RWPE2 (cell line): Measurements from ENCODE around the gene PTP4A1.
"Not testable (repeated sequence)": the region's sequence is repeated elsewhere in the genome, so short reads cannot be mapped to it uniquely, and the experiment has no call there.

Experiments used
- ATAC-seq: fragments of 200-7000 bp; cut with Tn5 transposase; 3 replicates; pipeline ENCODE4 v1.9.1; 2021; ENCODE audit warnings: low read depth
- DNase-seq: peaks from one replicate; pipeline ENCODE4 v3.0.0-alpha.2; 2020; ENCODE audit warnings: low spot score
- H3K27ac ChIP-seq: fragments of 450-650 bp; 2 replicates; pipeline ENCODE4 v1.5.1; 2017; ENCODE audit warnings: mild to moderate bottlenecking; ENCODE audit not compliant: poor library complexity, severe bottlenecking
- H3K27me3 ChIP-seq: fragments of 250-450 bp; sonication (Bioruptor Pico); 2 replicates; pipeline ENCODE4 v1.5.1; 2021; ENCODE audit warnings: mild to moderate bottlenecking, moderate library complexity; ENCODE audit not compliant: insufficient read depth, poor library complexity, severe bottlenecking
- H3K36me3 ChIP-seq: fragments of 250-450 bp; sonication (Bioruptor Pico); 2 replicates; pipeline ENCODE4 v1.5.1; 2020; ENCODE audit warnings: low read depth, mild to moderate bottlenecking, moderate library complexity
- H3K4me1 ChIP-seq: fragments of 250-450 bp; sonication (Bioruptor Pico); 2 replicates; pipeline ENCODE4 v1.5.1; 2021; ENCODE audit warnings: mild to moderate bottlenecking, moderate library complexity; ENCODE audit not compliant: insufficient read depth, poor library complexity, severe bottlenecking
- H3K4me3 ChIP-seq: fragments of 250-450 bp; sonication (Bioruptor Pico); 2 replicates; pipeline ENCODE4 v1.5.1; 2021; ENCODE audit warnings: mild to moderate bottlenecking, moderate library complexity; ENCODE audit not compliant: severe bottlenecking
- H3K9me3 ChIP-seq: fragments of 250-450 bp; sonication (Bioruptor Pico); 2 replicates; pipeline ENCODE4 v1.5.1; 2021; ENCODE audit warnings: mild to moderate bottlenecking, moderate library complexity; ENCODE audit not compliant: severe bottlenecking
- TF ChIP-seq, protein P1 (sequence below): fragments of 450-650 bp; IDR thresholded peaks from one replicate; pipeline ENCODE4 v1.5.1; 2017; ENCODE audit warnings: mild to moderate bottlenecking, moderate library complexity; ENCODE audit not compliant: poor library complexity, severe bottlenecking

Gene PTP4A1

GRCh38 chr6:63584125-63584514, 11.8 kb downstream of the PTP4A1 start:
- no peaks in the 10 kb centered on the region for H3K9me3 ChIP-seq
- TF ChIP-seq, protein P1, sequence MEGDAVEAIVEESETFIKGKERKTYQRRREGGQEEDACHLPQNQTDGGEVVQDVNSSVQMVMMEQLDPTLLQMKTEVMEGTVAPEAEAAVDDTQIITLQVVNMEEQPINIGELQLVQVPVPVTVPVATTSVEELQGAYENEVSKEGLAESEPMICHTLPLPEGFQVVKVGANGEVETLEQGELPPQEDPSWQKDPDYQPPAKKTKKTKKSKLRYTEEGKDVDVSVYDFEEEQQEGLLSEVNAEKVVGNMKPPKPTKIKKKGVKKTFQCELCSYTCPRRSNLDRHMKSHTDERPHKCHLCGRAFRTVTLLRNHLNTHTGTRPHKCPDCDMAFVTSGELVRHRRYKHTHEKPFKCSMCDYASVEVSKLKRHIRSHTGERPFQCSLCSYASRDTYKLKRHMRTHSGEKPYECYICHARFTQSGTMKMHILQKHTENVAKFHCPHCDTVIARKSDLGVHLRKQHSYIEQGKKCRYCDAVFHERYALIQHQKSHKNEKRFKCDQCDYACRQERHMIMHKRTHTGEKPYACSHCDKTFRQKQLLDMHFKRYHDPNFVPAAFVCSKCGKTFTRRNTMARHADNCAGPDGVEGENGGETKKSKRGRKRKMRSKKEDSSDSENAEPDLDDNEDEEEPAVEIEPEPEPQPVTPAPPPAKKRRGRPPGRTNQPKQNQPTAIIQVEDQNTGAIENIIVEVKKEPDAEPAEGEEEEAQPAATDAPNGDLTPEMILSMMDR: no peak
- no peaks in the 10 kb centered on the region for H3K27me3 ChIP-seq
- H3K4me1 ChIP-seq: no peaks in the 10 kb centered on the region
- H3K27ac ChIP-seq: no peak overlapping the region
- DNase-seq (no peak), ATAC-seq (peak; percentile 38)
- H3K36me3 ChIP-seq: peaks cover 38% of the 10 kb centered on the region
- no peak overlapping the region for H3K4me3 ChIP-seq

- TF ChIP-seq, protein P1: no peak
- H3K9me3 ChIP-seq: no peaks in the 10 kb centered on the region
- ATAC-seq: peak; percentile 26
- no peak overlapping the region for H3K27ac ChIP-seq
- no peaks in the 10 kb centered on the region for H3K27me3 ChIP-seq
- no peaks in the 10 kb centered on the region for H3K4me1 ChIP-seq
- DNase-seq: no peak
- H3K4me3 ChIP-seq: no peak overlapping the region
- H3K36me3 ChIP-seq: peaks cover 34% of the 10 kb centered on the region
Measured at GRCh38 chr6:63584566-63584965, 12.3 kb downstream of the PTP4A1 start.

- not testable (repeated sequence) for ATAC-seq, H3K4me3 ChIP-seq, H3K4me1 ChIP-seq, H3K27ac ChIP-seq, H3K27me3 ChIP-seq, H3K9me3 ChIP-seq, DNase-seq
- H3K36me3 ChIP-seq: peaks cover 23% of the 10 kb centered on the region
Measured at GRCh38 chr6:63585652-63586051, 13.4 kb downstream of the PTP4A1 start.

DNA sequence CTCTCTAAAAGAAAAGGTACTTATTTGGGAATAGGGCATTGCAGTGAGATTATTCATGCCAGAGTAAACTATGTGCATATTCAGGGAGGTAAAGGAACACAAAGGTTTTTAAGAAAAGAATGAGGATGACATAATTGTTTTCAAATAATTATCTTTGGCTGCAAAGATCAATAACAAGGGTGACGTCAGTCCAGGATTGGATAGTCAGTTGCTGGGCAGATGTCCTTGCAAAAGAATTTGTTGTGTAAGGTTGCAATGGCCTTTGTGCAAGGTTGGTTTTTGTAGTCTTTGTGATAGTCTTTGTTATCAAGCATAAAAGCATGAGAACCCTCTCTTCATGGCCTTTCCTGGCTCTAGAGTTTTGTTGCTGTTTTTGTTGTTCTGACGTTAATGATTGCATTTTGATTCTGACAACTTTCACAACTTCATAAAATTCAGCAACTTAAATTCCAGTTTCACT, 17.7 kb downstream of the PTP4A1 start:
- Histone ChIP-seq H3K27me3 (no peaks in the 10 kb centered on the region), H3K36me3 (no peaks in the 10 kb centered on the region), H3K4me3 (no peak overlapping the region), H3K9me3 (no peaks in the 10 kb centered on the region), H3K27ac (no peak overlapping the region), H3K4me1 (no peaks in the 10 kb centered on the region)
- DNase-seq: no peak
- TF ChIP-seq, protein P1: no peak
- no peak for ATAC-seq

GRCh38 chr6:63592886-63593285, 20.6 kb downstream of the PTP4A1 start:
- no peak overlapping the region for H3K4me3 ChIP-seq
- no peaks in the 10 kb centered on the region for H3K27me3 ChIP-seq
- no peak for DNase-seq
- H3K36me3 ChIP-seq: no peaks in the 10 kb centered on the region
- TF ChIP-seq, protein P1: no peak
- no peak overlapping the region for H3K27ac ChIP-seq
- H3K4me1 ChIP-seq: peaks cover 6% of the 10 kb centered on the region
- H3K9me3 ChIP-seq: no peaks in the 10 kb centered on the region
- ATAC-seq: no peak
